K562 (cell line): ENCODE data around the gene OCA2. TPM values are rescaled to one million over a fixed set of nuclear protein-coding genes. Genes with fewer than 3 reads are reported as not detected.

Experiments used
- ATAC-seq: fragments of 200-7000 bp; cut with Tn5 transposase; 3 replicates; pipeline ENCODE4 v1.9.1; 2020; ENCODE audit warnings: moderate library complexity
- BruUV-seq: library from RNA; stranded (reverse); fragments of 400-500 nt; replicated peaks from 2 replicates; lab custom pipeline; 2021; lab: Mats Ljungman, UMichigan
- CTCF ChIA-PET: fragments of 300-600 bp; formaldehyde crosslinking; extraction: SDS; loops from one replicate; lab custom pipeline; 2021; ENCODE audit warnings: low intra/inter-chr PET ratio; lab: Yijun Ruan, JAX
- POLR2A ChIA-PET: fragments of 300-600, 350-650 bp; sonication (Branson Sonifier 250); formaldehyde crosslinking; extraction: SDS; loops from one replicate; lab custom pipeline; 2021; ENCODE audit warnings: antibody characterized with exemption, inconsistent platforms; lab: Yijun Ruan, JAX
- DNase-seq, 4 experiments: peaks; one replicate each; pipeline versions ENCODE4 v3.0.0 to v3.0.0-alpha.2; 2011 to 2018; ENCODE audit warnings: low spot score in 3 of 4, mixed read lengths in 3 of 4; ENCODE audit errors: extremely low read depth in 1 of 4
- FAIRE-seq: peaks from 2 replicates; lab custom pipeline; 2011; peaks lifted over from hg19 to GRCh38; lab: Jason Lieb, UNC
- H2AFZ ChIP-seq: 2 replicates; pipeline ENCODE4 v1.6.0; 2011; ENCODE audit warnings: low read depth, low read length, control low read depth, inconsistent platforms
- H3K27ac ChIP-seq: fragments of 200-600 bp; 3 replicates; pipeline ENCODE4 v1.8.0; 2011; ENCODE audit warnings: low read depth, mild to moderate bottlenecking, control low read depth, inconsistent platforms, low read length, moderate library complexity, mixed read lengths; ENCODE audit errors: extremely low read depth
- H3K27me3 ChIP-seq, 2 experiments: fragments of 300-600 bp in 1 of 2; 2 replicates in 1 of 2; 3 replicates in 1 of 2; pipeline versions ENCODE4 v1.6.0 to v1.8.0; 2011; ENCODE audit warnings: inconsistent platforms in 2 of 2, low read length in 2 of 2, mild to moderate bottlenecking in 1 of 2, mixed read lengths in 1 of 2, moderate library complexity in 1 of 2; ENCODE audit not compliant: control insufficient read depth in 2 of 2, insufficient read depth in 2 of 2
- H3K36me3 ChIP-seq: fragments of 300-600 bp; 3 replicates; pipeline ENCODE4 v1.8.0; 2011; ENCODE audit warnings: mild to moderate bottlenecking, low read length, inconsistent platforms; ENCODE audit not compliant: control insufficient read depth, insufficient read depth
- H3K4me1 ChIP-seq, 2 experiments: fragments of 200-600 bp in 1 of 2; replicated peaks in 1 of 2; 2 replicates in 1 of 2; 3 replicates in 1 of 2; pipeline versions ENCODE4 v1.5.1 to v1.8.0; 2011; ENCODE audit warnings: inconsistent platforms in 2 of 2, low read length in 2 of 2, mild to moderate bottlenecking in 1 of 2, mixed read lengths in 1 of 2, moderate library complexity in 1 of 2; ENCODE audit not compliant: control insufficient read depth in 2 of 2, insufficient read depth in 2 of 2
- H3K4me2 ChIP-seq: 2 replicates; pipeline ENCODE4 v1.6.1; 2011; ENCODE audit warnings: low read length, control low read depth, inconsistent platforms, mixed read lengths; ENCODE audit not compliant: insufficient read depth
- H3K4me3 ChIP-seq: fragments of 200-600 bp; sonication (generic), shearing (Covaris generic); 2 replicates; pipeline ENCODE4 v1.5.1; 2016; ENCODE audit warnings: control low read depth, inconsistent platforms
- H3K79me2 ChIP-seq: fragments of 200-600 bp; 3 replicates; pipeline ENCODE4 v1.8.0; 2011; ENCODE audit warnings: low read length, inconsistent platforms; ENCODE audit not compliant: control insufficient read depth, insufficient read depth
- H3K9ac ChIP-seq, 2 experiments: 2 replicates each; pipeline versions ENCODE4 v1.6.0 to v1.6.1; 2011; ENCODE audit warnings: low read depth in 2 of 2, low read length in 2 of 2, control low read depth in 1 of 2, inconsistent platforms in 1 of 2, mild to moderate bottlenecking in 1 of 2, mixed read lengths in 1 of 2; ENCODE audit not compliant: insufficient read depth in 1 of 2
- H3K9me1 ChIP-seq: one replicate; pipeline ENCODE4 v1.6.0; 2011; ENCODE audit warnings: inconsistent platforms, mild to moderate bottlenecking, low read length, moderate library complexity; ENCODE audit not compliant: control insufficient read depth, insufficient read depth
- H3K9me3 ChIP-seq: replicated peaks from 2 replicates; pipeline ENCODE4 v1.5.1; 2011; ENCODE audit warnings: low read depth, low read length, inconsistent platforms; ENCODE audit not compliant: control insufficient read depth, insufficient read depth
- H4K20me1 ChIP-seq: replicated peaks from 2 replicates; pipeline ENCODE4 v1.6.1; 2011; ENCODE audit warnings: low read length, inconsistent platforms, mixed read lengths; ENCODE audit not compliant: control insufficient read depth, insufficient read depth
- ELK1 ChIP-seq: sonication (generic); formaldehyde crosslinking; IDR thresholded peaks from 2 replicates; pipeline ENCODE4 v1.8.1; 2022; ENCODE audit warnings: missing genetic modification reagents
- NCOA2 ChIP-seq, 2 experiments: fragments of 450-650 bp; IDR thresholded peaks; 2 replicates each; pipeline ENCODE4 v1.6.1; 2018; ENCODE audit warnings: mild to moderate bottlenecking in 2 of 2, moderate library complexity in 1 of 2; ENCODE audit not compliant: partially characterized antibody in 2 of 2
- PML ChIP-seq: IDR thresholded peaks from 2 replicates; pipeline ENCODE4 v1.6.1; 2012; ENCODE audit warnings: low read length, inconsistent platforms
- SIRT6 ChIP-seq: IDR thresholded peaks from one replicate; pipeline ENCODE4 v1.6.1; 2012; ENCODE audit warnings: low read depth, mild to moderate bottlenecking, control low read depth, inconsistent platforms, low read length, moderate library complexity
- STAT5B ChIP-seq: fragments of 250-450 bp; sonication (Bioruptor Pico); IDR thresholded peaks from 2 replicates; pipeline ENCODE4 v1.8.0; 2021; ENCODE audit warnings: mild to moderate bottlenecking, inconsistent platforms
- TAL1 ChIP-seq: fragments of 450-650 bp; IDR thresholded peaks from 2 replicates; pipeline ENCODE4 v1.6.1; 2016; ENCODE audit warnings: mild to moderate bottlenecking
- WGBS: fragments of 100-300 bp; shearing (Covaris generic); methylation state at CpG from one replicate; pipeline ENCODE4 v1.1.6; 2016; ENCODE audit warnings: low coverage, mixed read lengths; ENCODE audit not compliant: insufficient coverage; ENCODE audit errors: missing lambda C conversion rate; 5-methylcytosine and 5-hydroxymethylcytosine counted together
- in situ Hi-C: fragments of 300-500 bp; cut with MboI; formaldehyde crosslinking; loops from 4 replicates; pipeline ENCODE4 v1.15.0; 2018; ENCODE audit warnings: inconsistent platforms, mixed read lengths
- intact Hi-C: fragments of 100-400 bp; cut with micrococcal nuclease; formaldehyde crosslinking; loops from 2 replicates; pipeline ENCODE4 v1.14.2; 2022
- polyA plus RNA-seq, 8 experiments: library from polyadenylated mRNA; depleted of rRNA in 4 of 8; stranded (reverse) in 5 of 8; unstranded in 3 of 8; fragments of >200 nt; fragmentation: Nextera tagmentation in 2 of 8; fragmentation: Illumina TruSeq in 1 of 8; extraction: Ambion mirVana in 2 of 8; extraction: Trizol in 1 of 8; gene quantifications; 2 replicates each; pipeline versions ENCODE4 v1.2.1 to v1.2.3, GENCODE V29; 2011 to 2014; ENCODE audit warnings: inconsistent platforms in 1 of 8, missing spikeins in 1 of 8
- total RNA-seq, 7 experiments: library from RNA; depleted of rRNA in 6 of 7; stranded (reverse); fragments of >200 nt in 6 of 7; fragmentation: Illumina TruSeq in 2 of 7; extraction: Trizol in 2 of 7; gene quantifications; 2 replicates each; pipeline versions ENCODE4 v1.2.1 to v1.2.3, GENCODE V29; 2011 to 2021; ENCODE audit warnings: low replicate concordance in 1 of 7
- TF ChIP-seq, protein P1 (sequence below): sonication (generic); formaldehyde crosslinking; IDR thresholded peaks from 2 replicates; pipeline ENCODE4 v1.8.1; 2023; ENCODE audit warnings: mild to moderate bottlenecking, missing genetic modification reagents
- TF ChIP-seq, protein P2 (sequence below): sonication (generic); formaldehyde crosslinking; IDR thresholded peaks from 2 replicates; pipeline ENCODE4 v1.8.0; 2022; ENCODE audit warnings: mild to moderate bottlenecking, missing genetic modification reagents

Gene OCA2
- total and polyA plus RNA-seq, 9 of the 15 experiments (the other 6 are each of a cell fraction or from before 2014, with no cell fraction given): 0.07 to 0.59 (median 0.17) TPM; not detected in 1

DNA sequence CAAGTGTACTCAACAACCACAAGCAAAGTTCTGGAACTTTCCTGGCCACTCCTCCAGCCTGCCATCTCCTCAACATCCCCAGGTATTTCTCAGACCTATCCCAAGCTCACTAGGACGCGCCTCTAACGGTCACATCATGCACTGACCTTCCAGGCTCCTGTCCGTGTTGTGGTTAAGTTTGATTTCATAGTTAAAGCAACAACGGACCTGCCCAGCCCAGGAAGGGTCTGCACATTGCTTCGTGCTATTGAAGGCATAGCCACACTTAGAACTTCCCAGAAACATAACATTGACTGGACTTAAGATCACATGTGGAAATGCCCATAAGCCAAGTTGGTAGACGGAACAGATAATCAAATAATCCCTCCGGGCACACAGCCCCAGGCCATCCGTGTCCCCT is 85.1 kb downstream of the OCA2 start:
- H3K79me2 ChIP-seq: no peaks in the 10 kb centered on the region
- TF ChIP-seq PML: no peak
- TF ChIP-seq, protein P1, sequence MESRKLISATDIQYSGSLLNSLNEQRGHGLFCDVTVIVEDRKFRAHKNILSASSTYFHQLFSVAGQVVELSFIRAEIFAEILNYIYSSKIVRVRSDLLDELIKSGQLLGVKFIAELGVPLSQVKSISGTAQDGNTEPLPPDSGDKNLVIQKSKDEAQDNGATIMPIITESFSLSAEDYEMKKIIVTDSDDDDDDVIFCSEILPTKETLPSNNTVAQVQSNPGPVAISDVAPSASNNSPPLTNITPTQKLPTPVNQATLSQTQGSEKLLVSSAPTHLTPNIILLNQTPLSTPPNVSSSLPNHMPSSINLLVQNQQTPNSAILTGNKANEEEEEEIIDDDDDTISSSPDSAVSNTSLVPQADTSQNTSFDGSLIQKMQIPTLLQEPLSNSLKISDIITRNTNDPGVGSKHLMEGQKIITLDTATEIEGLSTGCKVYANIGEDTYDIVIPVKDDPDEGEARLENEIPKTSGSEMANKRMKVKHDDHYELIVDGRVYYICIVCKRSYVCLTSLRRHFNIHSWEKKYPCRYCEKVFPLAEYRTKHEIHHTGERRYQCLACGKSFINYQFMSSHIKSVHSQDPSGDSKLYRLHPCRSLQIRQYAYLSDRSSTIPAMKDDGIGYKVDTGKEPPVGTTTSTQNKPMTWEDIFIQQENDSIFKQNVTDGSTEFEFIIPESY: no peak
- TF ChIP-seq ELK1 (CRISPR knock-in tag): no peak
- no peak for TF ChIP-seq NCOA2 (IDR thresholded peaks at IDR 0.05; ENCODE audit: partially characterized antibody in 2 of 2)
- TF ChIP-seq SIRT6: no peak
- TF ChIP-seq STAT5B (CRISPR knock-in tag): no peak
- TF ChIP-seq TAL1: no peak
- TF ChIP-seq, protein P2, sequence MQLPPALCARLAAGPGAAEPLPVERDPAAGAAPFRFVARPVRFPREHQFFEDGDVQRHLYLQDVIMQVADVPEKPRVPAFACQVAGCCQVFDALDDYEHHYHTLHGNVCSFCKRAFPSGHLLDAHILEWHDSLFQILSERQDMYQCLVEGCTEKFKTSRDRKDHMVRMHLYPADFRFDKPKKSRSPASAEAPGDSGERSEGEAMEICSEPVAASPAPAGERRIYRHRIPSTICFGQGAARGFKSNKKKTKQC: no peak
- no peaks in the 10 kb centered on the region for H3K36me3 ChIP-seq
- BruUV-seq: no TSS peak
- ChIA-PET CTCF (no interaction called here), POLR2A (interaction anchor here (0.6 kb wide), 1 partner anchor 38 kb away, joined by 3 read pairs; no protein-coding TSS in a partner anchor)
- DNase-seq (no peak), ATAC-seq (no peak), FAIRE-seq (no peak)
- intact Hi-C loops (no loop called here), in situ Hi-C loops (no loop called here)
- no peaks in the 10 kb centered on the region; a peak in 1 of 5 replicates for H3K4me1 ChIP-seq
- no peak overlapping the region for H3K9ac ChIP-seq
- 4% methylated on average over 9 of the region's 9 CpGs for WGBS
- no peaks in the 10 kb centered on the region for H3K9me3 ChIP-seq
- no peaks in the 10 kb centered on the region for H3K9me1 ChIP-seq
- H3K4me3 ChIP-seq: no peak overlapping the region
- H4K20me1 ChIP-seq: 0 out of 2 replicates have a peak, but pooled peaks cover 4% of the 10 kb centered on the region
- no peak overlapping the region for H2AFZ ChIP-seq
- H3K4me2 ChIP-seq: no peak overlapping the region
- peaks cover 22 to 47% of the 10 kb centered on the region in 2 experiments; a peak in 4 of 5 replicates for H3K27me3 ChIP-seq
- no peak overlapping the region for H3K27ac ChIP-seq
